ENCODE data around the gene GPS1.

Gene GPS1

DNA sequence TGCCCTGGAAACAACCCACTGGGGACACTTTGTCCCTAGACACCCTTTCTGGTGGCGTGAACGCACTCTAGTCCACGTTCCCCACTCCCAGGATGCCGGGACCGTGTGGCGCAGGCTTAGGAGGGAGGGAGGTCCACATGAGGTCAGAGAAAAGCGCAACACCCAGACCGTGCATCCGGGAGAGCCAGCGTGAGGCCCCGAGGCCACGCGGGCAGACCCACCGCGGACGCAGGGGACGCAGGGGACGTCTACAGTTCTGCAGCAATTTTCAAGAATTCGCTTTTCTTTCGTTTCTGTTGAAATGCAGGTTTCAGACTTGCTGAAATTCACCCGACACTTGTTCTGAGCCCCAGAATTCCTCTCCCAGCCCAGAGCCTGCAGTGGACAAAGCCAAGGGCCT lies 4.8 kb upstream of the GPS1 start:
- TF ChIP-seq, protein P1, sequence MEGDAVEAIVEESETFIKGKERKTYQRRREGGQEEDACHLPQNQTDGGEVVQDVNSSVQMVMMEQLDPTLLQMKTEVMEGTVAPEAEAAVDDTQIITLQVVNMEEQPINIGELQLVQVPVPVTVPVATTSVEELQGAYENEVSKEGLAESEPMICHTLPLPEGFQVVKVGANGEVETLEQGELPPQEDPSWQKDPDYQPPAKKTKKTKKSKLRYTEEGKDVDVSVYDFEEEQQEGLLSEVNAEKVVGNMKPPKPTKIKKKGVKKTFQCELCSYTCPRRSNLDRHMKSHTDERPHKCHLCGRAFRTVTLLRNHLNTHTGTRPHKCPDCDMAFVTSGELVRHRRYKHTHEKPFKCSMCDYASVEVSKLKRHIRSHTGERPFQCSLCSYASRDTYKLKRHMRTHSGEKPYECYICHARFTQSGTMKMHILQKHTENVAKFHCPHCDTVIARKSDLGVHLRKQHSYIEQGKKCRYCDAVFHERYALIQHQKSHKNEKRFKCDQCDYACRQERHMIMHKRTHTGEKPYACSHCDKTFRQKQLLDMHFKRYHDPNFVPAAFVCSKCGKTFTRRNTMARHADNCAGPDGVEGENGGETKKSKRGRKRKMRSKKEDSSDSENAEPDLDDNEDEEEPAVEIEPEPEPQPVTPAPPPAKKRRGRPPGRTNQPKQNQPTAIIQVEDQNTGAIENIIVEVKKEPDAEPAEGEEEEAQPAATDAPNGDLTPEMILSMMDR (IDR thresholded peaks at IDR 0.05; ENCODE audit: low read depth, low read length), result no peak
- in situ Hi-C loops (cut with HindIII; ENCODE audit: low sequenced_read_pairs), result no loop called here
- no peak for DNase-seq (ENCODE audit: low read depth, low spot score)
- H3K4me3 ChIP-seq (ENCODE audit: low read depth, low read length), result no peak overlapping the region

DNA sequence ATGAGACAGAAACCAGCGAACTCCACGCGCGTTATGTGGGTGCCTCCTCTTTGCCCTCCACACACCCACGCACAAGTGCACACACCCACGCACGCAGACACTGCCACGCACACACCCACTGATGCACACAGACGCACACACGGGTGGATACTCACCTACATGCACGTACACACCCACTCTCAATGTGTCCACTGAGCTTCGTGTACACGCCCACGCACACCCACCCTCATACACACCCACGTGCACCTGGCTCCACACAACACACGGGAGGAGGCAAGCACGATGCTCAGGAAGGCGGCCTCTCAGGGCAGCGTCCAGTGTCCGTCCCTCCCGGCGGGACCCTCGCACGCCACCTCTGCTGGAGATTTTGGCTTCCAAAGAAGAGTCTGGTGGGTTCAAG lies 4.3 kb upstream of the GPS1 start:
- H3K4me3 ChIP-seq (ENCODE audit: low read depth, low read length), result no peak overlapping the region
- DNase-seq (ENCODE audit: low read depth, low spot score), result no peak
- TF ChIP-seq, protein P1 (IDR thresholded peaks at IDR 0.05; ENCODE audit: low read depth, low read length), result no peak
- in situ Hi-C loops (cut with HindIII; ENCODE audit: low sequenced_read_pairs), result no loop called here

DNA sequence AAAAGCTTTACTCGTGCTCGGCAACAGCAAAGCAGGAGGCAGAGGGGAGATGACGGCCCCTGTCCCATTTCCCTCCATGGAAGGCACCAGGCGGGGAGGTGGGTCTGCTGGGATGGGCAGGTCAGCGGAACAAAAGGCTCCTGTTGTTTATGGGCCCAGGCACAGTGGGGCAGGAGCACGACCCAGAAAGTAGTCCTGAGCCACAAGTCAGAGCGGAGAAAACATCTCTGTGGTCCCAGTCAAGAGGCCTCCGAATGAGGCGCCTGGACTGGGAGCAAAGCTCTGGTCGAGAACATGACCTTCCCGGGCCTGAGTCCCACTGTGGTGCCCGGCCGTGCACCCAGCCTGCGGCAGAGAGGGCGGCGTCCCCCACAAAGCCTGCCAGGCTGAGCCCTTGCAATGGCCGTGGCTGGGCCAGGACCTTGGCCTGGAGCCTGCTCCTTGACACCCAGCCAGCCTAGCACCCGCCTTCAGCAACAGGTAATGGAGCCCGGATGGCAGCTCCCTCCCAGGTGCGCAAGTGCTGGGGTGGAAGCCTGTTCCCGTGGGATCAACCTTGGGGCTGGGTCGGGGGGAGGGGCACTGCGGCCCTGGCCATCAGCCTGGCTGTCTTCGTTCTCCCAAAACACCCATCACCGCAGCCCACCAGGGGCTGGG lies 3.7 kb upstream of the GPS1 start:
- in situ Hi-C loops (cut with HindIII; ENCODE audit: low sequenced_read_pairs), result no loop called here
- DNase-seq (ENCODE audit: low read depth, low spot score), result no peak
- no peak overlapping the region for H3K4me3 ChIP-seq (ENCODE audit: low read depth, low read length)
- TF ChIP-seq, protein P1 (IDR thresholded peaks at IDR 0.05; ENCODE audit: low read depth, low read length), result no peak

DNA sequence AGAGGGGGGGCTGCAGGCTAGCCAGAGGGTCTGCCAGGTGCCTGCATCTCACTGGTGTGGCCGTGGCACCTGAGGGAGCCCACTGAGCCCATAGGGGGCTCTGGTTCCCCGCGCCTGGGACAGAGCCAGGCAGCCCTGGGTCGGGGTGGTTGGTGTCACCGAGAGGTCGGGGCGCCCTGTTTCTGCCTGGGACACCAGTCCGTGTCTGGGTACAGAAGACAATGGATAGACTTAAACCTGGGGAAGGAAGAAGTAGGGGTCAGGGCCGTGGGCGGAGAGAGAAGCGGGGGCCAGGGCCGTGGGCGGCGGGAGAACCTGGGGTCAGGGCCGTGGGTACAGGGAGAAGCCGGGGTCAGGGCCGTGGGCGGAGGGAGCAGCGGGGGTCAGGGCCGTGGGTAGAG lies 3.1 kb upstream of the GPS1 start:
- H3K4me3 ChIP-seq (ENCODE audit: low read depth, low read length), result no peak overlapping the region
- in situ Hi-C loops (cut with HindIII; ENCODE audit: low sequenced_read_pairs), result no loop called here
- no peak for DNase-seq (ENCODE audit: low read depth, low spot score)
- TF ChIP-seq, protein P1 (IDR thresholded peaks at IDR 0.05; ENCODE audit: low read depth, low read length), result no peak

DNA sequence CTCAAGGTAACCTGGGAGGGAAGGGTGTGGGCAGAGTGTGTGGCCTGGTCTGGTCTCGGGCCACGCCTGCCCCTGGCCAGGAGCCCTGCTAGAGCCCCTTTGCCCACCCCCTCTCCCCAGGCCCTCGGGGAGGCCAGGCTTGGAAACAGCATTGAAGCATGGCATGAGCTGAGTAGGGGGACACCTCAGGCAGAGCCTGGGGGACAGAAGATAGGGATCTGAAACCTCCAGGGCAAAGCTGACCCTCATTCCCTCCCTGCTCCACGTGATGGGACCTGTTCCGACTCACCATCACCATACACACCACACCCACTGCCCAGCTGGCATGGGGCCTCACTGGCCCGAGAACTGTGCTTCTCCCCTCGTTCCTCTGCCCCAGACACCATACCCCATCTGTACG lies 2.6 kb upstream of the GPS1 start:
- TF ChIP-seq, protein P1 (IDR thresholded peaks at IDR 0.05; ENCODE audit: low read depth, low read length), result no peak
- H3K4me3 ChIP-seq (ENCODE audit: low read depth, low read length), result no peak overlapping the region
- DNase-seq (ENCODE audit: low read depth, low spot score), result no peak
- in situ Hi-C loops (cut with HindIII; ENCODE audit: low sequenced_read_pairs), result no loop called here

DNA sequence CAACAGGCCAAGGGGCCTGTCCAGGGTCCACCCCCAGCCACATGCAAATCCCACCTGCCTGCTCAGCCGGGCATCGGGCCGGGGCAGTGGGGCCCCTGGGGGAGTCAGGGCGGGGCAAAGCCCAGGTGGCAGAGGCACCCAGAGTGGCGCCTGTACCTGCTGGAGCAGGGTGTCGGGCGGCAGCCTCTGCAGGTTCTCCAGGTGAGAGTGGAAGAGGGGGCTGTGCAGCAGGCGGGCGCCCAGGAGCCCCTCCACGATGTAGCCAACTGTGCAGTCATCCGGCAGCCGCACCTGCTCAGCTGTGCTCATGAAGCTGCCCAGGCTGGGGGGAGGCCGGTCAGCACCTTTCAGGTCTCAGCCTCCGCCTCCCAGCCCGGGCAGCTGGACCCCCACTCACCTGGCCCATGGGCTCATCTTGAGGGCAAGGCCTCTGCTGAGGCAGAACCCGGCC lies 2.2 kb upstream of the GPS1 start:
- H3K4me3 ChIP-seq (ENCODE audit: low read depth, low read length), result no peak overlapping the region
- in situ Hi-C loops (cut with HindIII; ENCODE audit: low sequenced_read_pairs), result no loop called here
- TF ChIP-seq, protein P1 (IDR thresholded peaks at IDR 0.05; ENCODE audit: low read depth, low read length), result no peak
- DNase-seq (ENCODE audit: low read depth, low spot score), result no peak

All from astrocyte of the spinal cord (primary cell).